Adipose tissue (tissue), 3 donors: ENCODE results near the gene ACER1. TPM values are rescaled to one million over a fixed set of nuclear protein-coding genes. Genes with fewer than 3 reads are reported as not detected.

Source experiments
- H3K27ac ChIP-seq: one replicate; pipeline ENCODE4 v1.5.1; 2013; ENCODE audit warnings: low read depth, low read length
- WGBS, 3 donors: extraction: QIAGEN DNeasy Blood & Tissue Kit; methylation state at CpG; one replicate each; pipeline ENCODE4 v1.1.7; 2013; 5-methylcytosine and 5-hydroxymethylcytosine counted together
- polyA plus RNA-seq, 3 donors: library from polyadenylated mRNA; stranded (reverse); fragments of 200-250 nt; gene quantifications; one replicate each; pipeline ENCODE4 v1.2.3, GENCODE V29; 2013
- donor health status: healthy with polysubstance abuse.
- donor health status: Bipolar disorder and iron deficiency.
- donor health status: healthy.

ACER1 gene
- polyA plus RNA-seq, 3 donors: 0.04 TPM; not detected in 2

DNA sequence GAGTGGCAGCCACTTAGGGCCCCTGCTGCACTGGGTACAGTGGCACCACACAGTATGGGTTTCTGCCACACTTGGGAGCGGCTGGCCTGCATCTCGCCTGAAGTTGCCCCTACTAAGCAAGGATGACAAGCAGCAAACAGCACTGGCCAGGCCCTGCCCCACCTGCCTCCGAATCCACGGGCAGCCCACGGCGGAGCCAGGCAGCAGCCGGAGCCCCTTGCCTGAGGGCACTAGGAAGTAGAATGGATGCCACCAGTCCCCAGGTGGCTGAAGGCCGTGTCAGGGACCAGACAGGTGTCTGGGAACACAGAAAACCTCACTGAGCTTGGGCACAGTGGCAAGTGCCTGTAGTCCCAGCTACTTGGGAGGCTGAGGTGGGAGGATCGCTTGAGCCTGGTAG is 73.0 kb downstream of the ACER1 start:
- 94 to 97% (median 96%) methylated on average over 9 of the region's 9 CpGs for WGBS, 3 donors
- H3K27ac ChIP-seq: no peak overlapping the region

DNA sequence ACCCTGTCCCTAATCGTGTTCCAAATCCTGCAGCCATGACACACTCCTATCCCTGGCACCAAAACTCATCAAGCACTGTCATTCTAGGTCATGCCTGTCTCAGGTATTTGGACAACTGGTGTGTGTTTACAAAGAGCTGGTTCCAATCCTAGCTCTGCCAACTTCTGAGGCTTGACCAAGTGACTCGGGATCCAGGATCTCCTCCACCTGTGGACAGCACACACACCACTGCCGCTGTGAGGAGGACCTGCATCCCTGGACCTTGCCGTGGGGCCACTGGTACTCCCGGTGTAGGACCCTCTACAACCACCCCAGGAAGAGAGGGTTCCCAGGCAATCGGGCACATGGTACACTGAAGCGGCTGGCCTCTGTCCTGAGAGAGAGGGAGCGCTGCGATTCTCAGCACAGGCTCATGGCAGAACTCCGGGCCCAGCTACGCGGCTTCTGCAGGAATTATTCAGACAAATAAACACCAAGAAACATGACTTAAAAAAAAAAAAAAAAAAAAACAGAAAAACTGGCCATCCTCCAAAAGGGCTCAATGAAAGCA is 74.0 kb downstream of the ACER1 start:
- WGBS, 3 donors: 71 to 87% (median 78%) methylated on average over 12 of the region's 12 CpGs
- H3K27ac ChIP-seq: no peak overlapping the region

DNA sequence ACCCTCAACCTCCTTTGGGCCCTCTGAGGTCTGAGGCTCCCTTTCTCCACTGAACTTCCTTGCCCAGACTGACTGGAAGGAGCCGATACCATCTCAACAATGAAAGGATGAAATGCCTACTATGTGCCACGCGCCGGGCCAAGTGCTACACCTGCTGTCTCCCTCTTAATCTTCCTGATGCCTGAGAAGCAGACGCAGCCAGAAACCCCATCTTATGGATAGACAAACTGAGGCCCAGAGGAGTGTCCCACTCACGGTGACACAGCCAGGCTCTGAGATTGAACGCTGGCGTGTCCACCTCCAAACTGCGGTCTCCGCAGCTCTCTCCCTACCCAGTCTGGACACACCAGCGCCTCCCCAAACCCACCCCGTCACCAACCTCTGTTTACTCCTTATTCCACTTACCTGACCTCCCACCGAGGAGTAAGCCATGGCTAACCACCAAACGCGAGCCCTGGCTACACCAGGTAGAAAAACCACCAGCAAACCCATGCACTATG is 74.5 kb downstream of the ACER1 start:
- H3K27ac ChIP-seq: no peak overlapping the region
- 93 to 97% (median 95%) methylated on average over 15 of the region's 15 CpGs for WGBS, 3 donors

Other genes with a start within 250 kb of the ACER1 start
- 10 to 100 TPM in 1 of 3 donors, 1 to 10 TPM in 2; 1.6 to 21.5 (median 3.7) TPM for gene RFX2, start 223.1 kb downstream of the ACER1 start, polyA plus RNA-seq
- gene ACSBG2, start 197.9 kb downstream of the ACER1 start, polyA plus RNA-seq: not detected
- gene MLLT1, start 53.6 kb downstream of the ACER1 start, polyA plus RNA-seq: 10 to 100 TPM; 19.3 to 41.7 (median 37.5) TPM
- gene CLPP, start 27.9 kb upstream of the ACER1 start, polyA plus RNA-seq: 10 to 100 TPM; 55.9 to 91.0 (median 59.7) TPM
- 10 to 100 TPM; 68.7 to 71.8 (median 70.9) TPM for gene ALKBH7, start 39.2 kb upstream of the ACER1 start, polyA plus RNA-seq
- under 1 TPM; 0.37 to 0.79 (median 0.46) TPM for gene PSPN, start 42.3 kb upstream of the ACER1 start, polyA plus RNA-seq
- 10 to 100 TPM; 36.4 to 44.7 (median 40.9) TPM for gene GTF2F1, start 59.6 kb upstream of the ACER1 start, polyA plus RNA-seq
- 100 to 1,000 TPM in 2 of 3 donors, 10 to 100 TPM in 1; 63.8 to 142 (median 130) TPM for gene KHSRP, start 91.2 kb upstream of the ACER1 start, polyA plus RNA-seq
- under 1 TPM; 0.09 to 0.22 (median 0.21) TPM for gene SLC25A41, start 100.2 kb upstream of the ACER1 start, polyA plus RNA-seq
- 10 to 100 TPM; 14.0 to 40.1 (median 26.5) TPM for gene SLC25A23, start 126.2 kb upstream of the ACER1 start, polyA plus RNA-seq
- 10 to 100 TPM in 1 of 3 donors, 1 to 10 TPM in 1, under 1 TPM in 1; 0.67 to 47.3 (median 4.1) TPM for gene CRB3, start 130.7 kb upstream of the ACER1 start, polyA plus RNA-seq
- gene DENND1C, start 148.2 kb upstream of the ACER1 start, polyA plus RNA-seq: 1 to 10 TPM; 1.5 to 2.7 (median 2.1) TPM
- 1 to 10 TPM in 1 of 3 donors, under 1 TPM in 2; 0.18 to 2.0 (median 0.68) TPM for gene TUBB4A, start 168.7 kb upstream of the ACER1 start, polyA plus RNA-seq
- gene TNFSF9, start 197.4 kb upstream of the ACER1 start, polyA plus RNA-seq: 1 to 10 TPM in 1 of 3 donors, under 1 TPM in 2; 0.09 to 1.5 (median 0.83) TPM